Forelimb muscle (tissue), 1 donor: ENCODE results near the gene BNIP1. TPM values are rescaled to one million over a fixed set of nuclear protein-coding genes. Genes with fewer than 3 reads are reported as not detected.

Experiments used
- DNase-seq: peaks from one replicate; pipeline ENCODE4 v3.0.0-alpha.2; 2013; ENCODE audit warnings: low read depth
- polyA plus RNA-seq: library from polyadenylated mRNA; unstranded; fragments of 120-200 nt; gene quantifications from one replicate; pipeline ENCODE4 v1.2.1, GENCODE V29; 2013; ENCODE audit not compliant: insufficient read length

The BNIP1 gene
- polyA plus RNA-seq, 1 donor, result 12.7 TPM

DNA sequence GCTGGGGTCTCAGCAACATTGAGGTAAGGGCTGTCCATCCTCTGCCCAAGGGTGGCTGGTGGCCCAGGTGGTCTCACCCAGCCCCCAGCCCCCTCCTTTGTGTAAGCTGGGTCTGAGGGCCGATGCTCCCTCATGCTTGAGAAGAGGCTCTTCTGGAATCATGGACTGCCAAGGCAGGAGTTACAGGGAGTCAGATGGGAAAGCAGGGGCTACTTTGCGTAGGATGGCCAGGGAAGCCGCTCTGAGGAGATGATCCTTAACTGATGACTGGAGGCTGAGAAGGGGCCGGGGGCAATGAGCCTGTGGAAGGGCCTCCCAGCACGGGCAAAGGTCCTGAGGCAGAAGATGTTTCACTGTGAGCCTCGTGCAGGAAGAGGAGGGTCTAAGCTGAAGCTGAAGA lies 67.0 kb downstream of the BNIP1 start:
- DNase-seq, result no peak

- DNase-seq, result no peak
These were observed 69.1 kb downstream of the BNIP1 start for GRCh38 chr5:173213236-173213933.

Other genes starting within 250 kb of the BNIP1 start
- gene RPL26L1, start 185.1 kb upstream of the BNIP1 start, polyA plus RNA-seq, result 32.1 TPM
- 89.0 TPM for gene ATP6V0E1, start 160.8 kb upstream of the BNIP1 start, polyA plus RNA-seq
- 8.4 TPM for gene CREBRF, start 88.2 kb upstream of the BNIP1 start, polyA plus RNA-seq
- gene NKX2-5, start 90.7 kb downstream of the BNIP1 start, polyA plus RNA-seq, result not detected
- 5.7 TPM for gene STC2, start 183.9 kb downstream of the BNIP1 start, polyA plus RNA-seq